ENCODE data around the gene CIZ1. TPM values are rescaled to one million over a fixed set of nuclear protein-coding genes. Genes with fewer than 3 reads are reported as not detected.

The CIZ1 gene
- total and polyA plus RNA-seq, 10 of the 15 experiments (the other 5 are each of a cell fraction or from before 2014, with no cell fraction given): 1.8 to 91.6 (median 35.4) TPM

GRCh38 chr9:128180447-128180846 is 10.9 kb downstream of the CIZ1 start (continued):
- TF ChIP-seq USF2 (IDR thresholded peaks at IDR 0.05; ENCODE audit: borderline replicate concordance, low read depth, low read length): no peak

GRCh38 chr9:128180001-128180400 is 11.4 kb downstream of the CIZ1 start:
- no peak overlapping the region for H2AFZ ChIP-seq (ENCODE audit: control insufficient read depth, low read depth, low read length)
- H3K9ac ChIP-seq (ENCODE audit: control insufficient read depth, insufficient read depth, low read length): no peak overlapping the region
- no peak for ATAC-seq
- no peaks in the 10 kb centered on the region for H3K4me1 ChIP-seq (ENCODE audit: control insufficient read depth, insufficient read depth, low read length)
- H3K79me2 ChIP-seq (ENCODE audit: control insufficient read depth, insufficient read depth, low read length): no peaks in the 10 kb centered on the region
- RAD21 ChIA-PET (ENCODE audit: unreplicated experiment): no interaction called here
- SMC1A ChIA-PET (ENCODE audit: uncharacterized antibody, unreplicated experiment): no interaction called here
- H3K27me3 ChIP-seq (replicated peaks in 1 of 2; ENCODE audit: control insufficient read depth in 2 of 2, insufficient read depth in 2 of 2, low read length in 1 of 2): no peaks in the 10 kb centered on the region
- in situ Hi-C loops (cut with MboI) (no loop called here), intact Hi-C loops (cut with micrococcal nuclease; ENCODE audit: unreplicated experiment) (no loop called here)
- no peak overlapping the region for H3K4me3 ChIP-seq
- BruUV-seq (replicated peaks): no TSS peak
- FAIRE-seq: no peak
- peaks cover 16 to 21% of the 10 kb centered on the region in 2 experiments; a peak in 3 of 4 replicates for H3K36me3 ChIP-seq (ENCODE audit: control insufficient read depth in 2 of 2, insufficient read depth in 2 of 2, low read length in 1 of 2)
- H3K27ac ChIP-seq (ENCODE audit: control insufficient read depth, insufficient read depth): no peak overlapping the region
- 92% methylated on average over 8 of the region's 8 CpGs for whole genome bisulfite sequencing (ENCODE audit: insufficient coverage, insufficient replicate concordance, low lambda C conversion rate, missing lambda C conversion rate)
- H4K20me1 ChIP-seq (ENCODE audit: control insufficient read depth, insufficient read depth): no peaks in the 10 kb centered on the region
- H3K9me3 ChIP-seq (replicated peaks; ENCODE audit: control insufficient read depth, insufficient read depth, low read length): peaks cover 4% of the 10 kb centered on the region; the same call in 2 of the 3 replicates
- TF ChIP-seq PRDM15 (CRISPR knock-in tag; IDR thresholded peaks at IDR 0.05) (no peak), SUZ12 (IDR thresholded peaks at IDR 0.05; ENCODE audit: unreplicated experiment) (no peak), SIX5 (IDR thresholded peaks at IDR 0.05; ENCODE audit: low read depth, low read length, severe bottlenecking) (no peak), BCL3 (IDR thresholded peaks at IDR 0.05; ENCODE audit: borderline replicate concordance, insufficient read depth, low read depth, low read length, poor library complexity, severe bottlenecking) (no peak), IRF3 (IDR thresholded peaks at IDR 0.05) (no peak)
- DNase-seq (ENCODE audit: low read depth, low spot score): no peak
- CTCF ChIA-PET: no interaction called here
- POLR2A ChIA-PET: no interaction called here
- no peak overlapping the region for H3K4me2 ChIP-seq (ENCODE audit: control insufficient read depth, insufficient read depth)
